Vagina (tissue), 2 donors: Measurements from ENCODE around the gene SHLD2. TPM values are rescaled to one million over a fixed set of nuclear protein-coding genes. Genes with fewer than 3 reads are reported as not detected.

Source experiments
- DNase-seq, 2 donors: peaks; one replicate each; pipeline ENCODE4 v3.0.0-alpha.2; 2017; ENCODE audit errors: extremely low spot score in 2 of 2
- H3K27ac ChIP-seq: fragments of 200-600 bp; sonication (generic); one replicate; pipeline ENCODE4 v1.5.1; 2019
- H3K27me3 ChIP-seq: fragments of 200-600 bp; sonication (generic); one replicate; pipeline ENCODE4 v1.5.1; 2019
- H3K36me3 ChIP-seq, 2 donors: fragments of 200-600 bp; sonication (generic); one replicate each; pipeline ENCODE4 v1.5.1; 2017 to 2019
- H3K4me1 ChIP-seq: fragments of 200-600 bp; sonication (generic); one replicate; pipeline ENCODE4 v1.5.1; 2019
- H3K4me3 ChIP-seq, 2 donors: fragments of 200-600 bp; sonication (generic); 1 replicate in 1 of 2; 2 replicates in 1 of 2; pipeline ENCODE4 v1.5.1; 2016 to 2019
- H3K9me3 ChIP-seq: fragments of 200-600 bp; sonication (generic); one replicate; pipeline ENCODE4 v1.5.1; 2019
- CTCF ChIP-seq, 3 experiments: fragments of 450-650 bp in 2 of 3; fragments of 200-600 bp in 1 of 3; sonication (generic) in 1 of 3; IDR thresholded peaks; one replicate each; pipeline ENCODE4 v1.5.1; 2017 to 2019; ENCODE audit warnings: antibody characterized with exemption in 3 of 3, mild to moderate bottlenecking in 2 of 3, moderate library complexity in 2 of 3
- POLR2A ChIP-seq, 2 donors: fragments of 450-650 bp; IDR thresholded peaks; one replicate each; pipeline ENCODE4 v1.6.1; 2017; ENCODE audit warnings: antibody characterized with exemption in 2 of 2, mild to moderate bottlenecking in 2 of 2, moderate library complexity in 2 of 2
- POLR2AphosphoS5 ChIP-seq, 2 donors: sonication (generic); formaldehyde crosslinking; IDR thresholded peaks; one replicate each; pipeline ENCODE4 v1.9.0; 2017; ENCODE audit warnings: antibody characterized with exemption in 2 of 2, mild to moderate bottlenecking in 2 of 2, low read depth in 1 of 2; ENCODE audit not compliant: insufficient read depth in 1 of 2
- intact Hi-C: fragments of 100-400 bp; cut with DNase I; formaldehyde crosslinking; loops from one replicate; pipeline ENCODE4 v1.15.1; 2023
- total RNA-seq: library from RNA; depleted of rRNA; stranded (reverse); fragments of >200 nt; gene quantifications from one replicate; pipeline ENCODE4 v1.2.3, GENCODE V29; 2016

Gene SHLD2
- total RNA-seq, 1 donor from 2014 or later = 27.5 TPM

- H3K4me1 ChIP-seq = no peaks in the 10 kb centered on the region
- intact Hi-C loops = no loop called here
- peaks cover 7 to 80% of the 10 kb centered on the region in 2 donors for H3K36me3 ChIP-seq
- DNase-seq = no peak
- TF ChIP-seq POLR2A (IDR thresholded peaks at IDR 0.05) (no peak), CTCF (IDR thresholded peaks at IDR 0.05) (no peak), POLR2AphosphoS5 (IDR thresholded peaks at IDR 0.05; ENCODE audit: insufficient read depth in 1 of 2, low read depth in 1 of 2) (no peak)
- no peaks in the 10 kb centered on the region for H3K27me3 ChIP-seq
- H3K4me3 ChIP-seq = no peak overlapping the region
- no peak overlapping the region for H3K27ac ChIP-seq
- H3K9me3 ChIP-seq = no peaks in the 10 kb centered on the region
Measured at GRCh38 chr10:87054373-87055295, 40.4 kb upstream of the SHLD2 start.

- Histone ChIP-seq H3K36me3 (peaks cover 12 to 83% of the 10 kb centered on the region in 2 donors), H3K9me3 (no peaks in the 10 kb centered on the region), H3K4me3 (no peak overlapping the region), H3K4me1 (no peaks in the 10 kb centered on the region), H3K27ac (no peak overlapping the region), H3K27me3 (no peaks in the 10 kb centered on the region)
- no peak for DNase-seq
- intact Hi-C loops = no loop called here
- TF ChIP-seq POLR2A (IDR thresholded peaks at IDR 0.05) = no peak
- TF ChIP-seq POLR2AphosphoS5 (IDR thresholded peaks at IDR 0.05; ENCODE audit: insufficient read depth in 1 of 2, low read depth in 1 of 2) = no peak
- no peak for TF ChIP-seq CTCF (IDR thresholded peaks at IDR 0.05)
Measured at GRCh38 chr10:87058171-87058570, 36.8 kb upstream of the SHLD2 start.

DNA sequence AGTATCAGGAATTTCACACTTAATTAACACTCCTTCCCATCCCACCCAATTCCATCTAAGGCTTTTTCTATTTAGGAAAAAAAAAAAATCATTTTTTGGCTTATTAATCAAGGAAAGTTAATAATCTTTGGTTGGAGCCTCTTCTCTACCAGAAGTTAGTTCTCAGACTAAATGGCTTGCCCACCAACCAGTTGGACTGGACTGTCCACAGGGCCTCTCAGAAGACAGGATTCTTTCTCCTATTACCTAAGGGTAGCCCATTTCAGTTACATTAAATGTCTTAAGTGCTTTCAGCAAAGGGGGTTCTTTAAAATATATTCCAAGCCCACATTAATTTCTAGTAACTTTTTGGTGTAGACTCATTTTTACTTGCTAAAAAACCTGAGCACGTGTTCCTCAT lies 35.6 kb upstream of the SHLD2 start:
- H3K27ac ChIP-seq = no peak overlapping the region
- TF ChIP-seq POLR2AphosphoS5 (IDR thresholded peaks at IDR 0.05; ENCODE audit: insufficient read depth in 1 of 2, low read depth in 1 of 2) = no peak
- H3K4me3 ChIP-seq = no peak overlapping the region
- no peaks in the 10 kb centered on the region for H3K27me3 ChIP-seq
- H3K4me1 ChIP-seq = no peaks in the 10 kb centered on the region
- H3K9me3 ChIP-seq = no peaks in the 10 kb centered on the region
- peaks cover 12 to 84% of the 10 kb centered on the region in 2 donors for H3K36me3 ChIP-seq
- intact Hi-C loops = no loop called here
- no peak for DNase-seq

DNA sequence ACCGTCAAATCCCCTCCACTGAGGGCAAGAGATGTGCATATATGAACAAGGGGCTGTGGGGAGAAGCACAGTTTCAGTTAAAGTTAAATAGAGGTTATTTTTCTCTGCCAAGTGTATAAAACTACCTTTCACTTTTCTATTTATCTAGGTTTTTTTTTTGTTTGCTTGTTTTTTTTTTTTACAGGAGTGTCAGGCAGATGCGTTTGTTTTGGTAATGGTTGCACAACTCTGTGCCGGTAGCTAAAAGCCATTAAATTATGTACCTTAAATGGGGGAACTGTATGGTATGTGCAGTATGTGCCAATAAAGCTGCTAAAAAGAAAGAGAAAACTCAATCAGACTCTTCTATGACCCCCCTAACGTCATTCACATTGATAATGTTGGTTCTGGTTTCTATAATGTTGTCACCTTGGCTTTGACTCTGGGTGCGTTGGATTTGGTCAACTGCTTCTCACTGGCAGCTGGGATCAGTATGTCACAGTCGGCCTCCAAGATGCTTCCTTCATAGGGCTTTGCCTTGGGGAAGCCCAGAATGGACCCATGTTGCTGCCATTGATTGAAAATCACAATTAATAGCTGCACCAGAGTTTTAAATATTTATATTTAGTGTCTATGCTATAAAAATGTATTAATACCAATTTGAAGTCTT lies 34.6 kb upstream of the SHLD2 start:
- H3K27me3 ChIP-seq = no peaks in the 10 kb centered on the region
- TF ChIP-seq CTCF (IDR thresholded peaks at IDR 0.05) (no peak), POLR2AphosphoS5 (IDR thresholded peaks at IDR 0.05; ENCODE audit: insufficient read depth in 1 of 2, low read depth in 1 of 2) (no peak), POLR2A (IDR thresholded peaks at IDR 0.05) (no peak)
- no peaks in the 10 kb centered on the region for H3K4me1 ChIP-seq
- intact Hi-C loops = no loop called here
- H3K4me3 ChIP-seq = no peak overlapping the region
- H3K9me3 ChIP-seq = no peaks in the 10 kb centered on the region
- no peak for DNase-seq
- peaks cover 12 to 78% of the 10 kb centered on the region in 2 donors for H3K36me3 ChIP-seq
- H3K27ac ChIP-seq = no peak overlapping the region

- Histone ChIP-seq H3K27ac (no peak overlapping the region), H3K27me3 (no peaks in the 10 kb centered on the region), H3K36me3 (peaks cover 5 to 74% of the 10 kb centered on the region in 2 donors), H3K4me3 (no peak overlapping the region), H3K4me1 (no peaks in the 10 kb centered on the region), H3K9me3 (no peaks in the 10 kb centered on the region)
- intact Hi-C loops = no loop called here
- TF ChIP-seq POLR2AphosphoS5 (IDR thresholded peaks at IDR 0.05; ENCODE audit: insufficient read depth in 1 of 2, low read depth in 1 of 2) (no peak), POLR2A (IDR thresholded peaks at IDR 0.05) (no peak), CTCF (IDR thresholded peaks at IDR 0.05) (no peak)
- no peak for DNase-seq
Measured at GRCh38 chr10:87064651-87065050, 30.4 kb upstream of the SHLD2 start.
